ENCODE data around the gene KANK2.

- TF ChIP-seq CTCF (conservative IDR thresholded peaks at IDR 0.05; ENCODE audit: low read depth, low read length) (no peak), SMC3 (IDR thresholded peaks at IDR 0.05; ENCODE audit: low read depth, low read length) (no peak)
These were observed 30.8 kb downstream of the KANK2 start for GRCh38 chr19:11166281-11167142.

Measured in IMR-90 (cell line).